IPS-NIHi7 (cell line): Measurements from ENCODE around the gene DNAJC3.
"Not testable (repeated sequence)": the region's sequence is repeated elsewhere in the genome, so short reads cannot be mapped to it uniquely, and the experiment has no call there.

Experiments used
- DNase-seq: peaks from one replicate; pipeline ENCODE4 v3.0.0; 2012; ENCODE audit warnings: mixed read lengths; ENCODE audit errors: extremely low spot score

The DNAJC3 gene

DNA sequence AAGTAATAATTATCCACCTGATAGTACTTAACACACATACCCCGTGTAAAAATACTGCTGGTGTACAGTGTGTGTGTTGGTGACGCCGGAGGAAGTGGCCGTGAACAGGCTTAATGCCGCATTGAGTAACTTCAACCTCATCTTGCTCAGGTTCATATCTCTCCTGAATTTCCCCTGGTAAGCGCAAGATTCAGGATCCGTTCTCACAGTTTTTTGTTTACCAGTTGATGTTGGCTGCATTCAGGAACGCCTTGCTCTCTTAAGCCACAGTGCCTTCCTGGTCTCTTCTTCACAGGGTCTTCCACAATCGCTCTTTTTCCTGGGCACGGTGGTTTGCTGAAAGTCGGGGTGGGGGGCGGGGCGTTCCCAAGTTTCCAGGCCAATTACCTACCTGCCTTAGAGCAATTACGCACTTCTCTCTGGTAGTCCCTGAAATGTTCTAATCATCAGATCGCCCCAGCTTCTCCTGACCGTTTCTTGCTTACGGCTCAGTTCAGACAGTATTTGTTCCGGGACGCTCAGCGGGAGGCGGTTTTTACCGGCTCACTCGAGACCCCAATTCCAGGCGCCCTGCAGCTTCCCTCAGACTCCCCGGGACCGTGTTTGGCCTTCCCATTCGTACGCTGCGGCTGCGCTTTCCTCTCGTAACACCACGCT, 706 bp upstream of the DNAJC3 start:
- peak; percentile 22 for DNase-seq

DNA sequence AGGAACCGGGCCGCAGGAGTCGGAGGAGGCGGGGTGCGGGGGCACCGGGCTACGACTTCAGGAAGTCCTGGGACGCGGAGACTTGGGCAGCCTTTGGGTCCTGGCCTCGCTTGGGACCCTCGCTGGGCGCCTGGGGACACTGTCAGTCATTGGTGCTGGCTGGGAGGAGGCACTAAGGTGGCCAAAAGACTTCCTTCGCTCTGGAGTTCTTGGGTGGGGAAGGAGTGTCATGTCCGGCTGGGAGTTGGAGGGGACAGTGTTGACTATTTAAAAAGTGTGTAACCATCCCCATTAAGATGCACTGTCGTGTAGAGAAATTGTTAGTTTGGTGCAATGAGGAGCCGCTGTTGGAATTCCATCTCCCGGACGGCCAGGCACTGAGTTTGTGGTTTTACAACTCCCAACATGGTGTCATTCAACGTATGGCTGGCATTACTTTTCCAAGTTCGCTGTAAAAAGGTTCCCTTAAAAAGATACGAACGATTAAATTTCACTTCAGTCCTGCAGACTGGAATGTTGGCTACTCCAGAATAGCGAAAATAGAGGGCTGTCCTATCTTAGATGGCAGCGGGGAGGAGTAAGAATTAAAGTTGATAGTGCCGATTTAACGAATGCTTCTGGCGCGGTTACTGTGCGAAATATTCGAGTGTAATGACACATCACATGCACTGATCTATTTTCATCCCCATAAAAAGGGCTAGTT, 776 bp downstream of the DNAJC3 start:
- no peak for DNase-seq

DNA sequence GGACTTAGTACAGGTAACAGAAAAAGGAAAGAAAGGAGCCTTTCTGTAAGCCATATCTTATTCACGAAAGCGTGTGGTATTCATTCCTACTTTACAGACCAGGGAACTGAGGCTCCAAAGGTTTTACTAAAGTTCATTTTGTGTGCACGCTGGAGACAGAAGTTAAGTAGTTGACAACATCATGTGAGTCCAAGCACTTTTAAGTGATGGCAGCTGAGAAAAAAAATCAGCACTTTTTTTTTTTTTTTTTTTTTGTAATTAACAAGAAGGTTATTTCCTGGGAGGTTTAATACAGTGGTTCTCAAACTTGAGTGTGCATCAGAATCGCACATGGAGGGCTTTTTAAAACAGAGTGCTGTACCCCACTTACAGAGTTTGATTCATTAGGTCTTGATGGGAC, 2.0 kb downstream of the DNAJC3 start:
- DNase-seq: no peak

DNA sequence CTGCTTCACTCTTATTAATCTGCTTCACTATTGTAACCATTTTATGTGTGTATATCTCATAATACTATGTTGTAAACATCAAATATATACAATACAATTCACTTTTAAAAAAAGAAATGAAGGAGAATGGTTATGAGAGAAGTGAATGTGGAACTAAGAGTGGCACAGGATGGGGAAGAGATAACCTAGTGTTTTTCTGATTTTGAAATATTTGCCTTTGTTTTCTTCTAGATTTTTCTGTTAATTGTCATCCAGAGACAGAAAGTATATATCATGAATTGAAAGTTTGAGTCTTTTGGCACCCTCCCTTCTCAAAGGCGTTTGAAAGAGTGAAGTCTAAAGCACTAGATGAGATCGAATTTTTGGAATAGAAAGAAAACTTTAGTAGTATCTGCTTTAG, 2.8 kb downstream of the DNAJC3 start:
- no peak for DNase-seq

DNA sequence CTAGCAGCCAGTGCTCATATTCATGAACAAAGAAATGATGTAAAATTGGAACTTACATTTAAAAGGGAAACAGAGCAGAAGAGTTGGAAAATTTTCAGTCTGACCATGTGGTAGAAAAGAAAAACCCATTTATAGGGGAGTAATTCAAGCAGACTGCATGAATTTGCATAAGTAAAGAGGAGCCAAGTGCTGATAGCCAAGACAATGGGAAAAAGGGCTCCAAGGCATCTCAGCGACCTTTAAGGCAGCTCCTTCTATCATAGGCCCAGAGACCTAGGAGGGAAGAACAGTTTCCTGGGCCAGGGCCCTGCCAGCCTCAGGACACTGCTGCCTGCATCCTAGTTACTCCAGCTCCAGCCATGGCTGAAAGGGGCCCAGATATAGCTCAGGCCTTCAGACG, 7.5 kb downstream of the DNAJC3 start:
- no peak for DNase-seq

DNA sequence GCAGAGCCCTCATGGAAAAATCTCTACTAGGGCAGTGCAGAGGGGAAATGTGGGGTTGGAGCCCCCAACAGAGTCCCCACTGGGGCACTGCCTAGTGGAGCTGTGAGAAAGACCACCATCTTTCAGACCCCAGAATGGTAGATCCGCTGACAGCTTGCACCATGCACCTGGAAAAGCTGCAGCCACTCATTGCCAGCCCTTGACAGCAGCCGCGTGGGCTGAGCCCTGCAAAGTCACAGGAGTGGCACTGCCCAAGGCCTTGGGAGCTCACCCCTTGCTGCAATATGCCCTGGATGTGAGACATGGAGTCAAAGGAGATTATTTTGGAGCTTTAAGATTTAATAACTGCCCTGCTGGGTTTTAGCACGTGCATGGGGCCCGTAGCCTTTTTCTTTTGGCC, 8.0 kb downstream of the DNAJC3 start:
- not testable (repeated sequence) for DNase-seq

DNA sequence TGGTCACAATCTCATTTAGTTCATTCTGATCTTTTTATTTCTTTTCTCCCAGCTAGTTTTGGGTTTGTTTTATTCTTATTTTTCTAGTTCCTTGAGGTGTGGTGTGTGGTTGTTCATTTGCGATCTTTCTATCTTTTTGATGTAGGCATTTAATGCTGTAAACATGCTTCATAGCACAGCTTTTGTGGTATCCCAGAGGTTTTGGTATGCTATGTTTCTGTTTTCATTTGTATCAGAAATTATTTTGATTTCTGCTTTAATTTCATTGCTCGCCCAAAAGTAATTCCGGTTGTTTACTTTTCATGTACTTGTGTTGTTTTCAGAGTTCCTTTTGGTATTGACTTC, 12.6 kb downstream of the DNAJC3 start:
- DNase-seq: no peak

DNA sequence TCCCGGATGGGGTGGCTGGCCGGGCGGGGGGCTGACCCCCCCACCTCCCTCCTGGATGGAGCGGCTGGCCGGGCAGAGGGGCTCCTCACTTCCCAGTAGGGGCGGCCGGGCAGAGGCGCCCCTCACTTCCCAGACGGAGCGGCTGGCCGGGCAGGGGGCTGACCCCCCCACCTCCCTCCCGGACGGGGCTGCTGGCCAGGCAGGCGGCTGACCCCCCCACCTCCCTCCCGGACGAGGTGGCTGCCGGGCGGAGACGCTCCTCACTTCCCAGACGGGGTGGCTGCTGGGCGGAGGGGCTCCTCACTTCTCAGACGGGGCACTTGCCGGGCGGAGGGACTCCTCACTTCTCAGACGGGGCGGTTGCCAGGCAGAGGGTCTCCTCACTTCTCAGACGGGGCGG, 14.0 kb downstream of the DNAJC3 start:
- not testable (repeated sequence) for DNase-seq

DNA sequence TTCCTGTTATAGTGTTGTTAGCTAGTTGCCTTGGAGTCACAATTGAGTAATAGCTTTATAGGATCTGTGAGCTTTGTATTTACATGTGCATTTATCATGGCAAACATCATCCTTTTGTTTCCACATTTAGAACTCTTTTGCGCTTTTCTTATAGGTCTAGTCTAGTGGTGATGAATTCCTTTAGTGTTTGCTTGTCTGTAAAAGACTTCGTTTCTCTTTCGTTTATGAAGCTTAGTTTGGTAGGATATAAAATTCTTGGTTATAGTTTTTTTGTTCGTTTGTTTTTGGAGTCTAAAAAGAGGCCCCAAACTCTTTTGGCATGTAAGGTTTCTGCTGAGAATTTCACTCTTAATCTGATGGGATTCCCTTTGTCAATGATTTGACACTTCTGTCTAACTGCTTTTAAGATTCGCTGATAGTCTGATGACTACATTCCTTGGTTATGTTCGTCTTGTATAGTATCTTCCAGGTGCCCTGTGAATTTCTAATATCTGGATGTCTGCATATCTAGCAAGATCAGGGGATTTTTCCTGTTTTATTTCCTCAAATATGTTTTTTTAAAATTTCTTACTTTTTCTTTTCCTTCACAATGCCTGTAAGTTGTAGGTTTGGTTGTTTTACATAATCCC, 20.2 kb downstream of the DNAJC3 start:
- no peak for DNase-seq

DNA sequence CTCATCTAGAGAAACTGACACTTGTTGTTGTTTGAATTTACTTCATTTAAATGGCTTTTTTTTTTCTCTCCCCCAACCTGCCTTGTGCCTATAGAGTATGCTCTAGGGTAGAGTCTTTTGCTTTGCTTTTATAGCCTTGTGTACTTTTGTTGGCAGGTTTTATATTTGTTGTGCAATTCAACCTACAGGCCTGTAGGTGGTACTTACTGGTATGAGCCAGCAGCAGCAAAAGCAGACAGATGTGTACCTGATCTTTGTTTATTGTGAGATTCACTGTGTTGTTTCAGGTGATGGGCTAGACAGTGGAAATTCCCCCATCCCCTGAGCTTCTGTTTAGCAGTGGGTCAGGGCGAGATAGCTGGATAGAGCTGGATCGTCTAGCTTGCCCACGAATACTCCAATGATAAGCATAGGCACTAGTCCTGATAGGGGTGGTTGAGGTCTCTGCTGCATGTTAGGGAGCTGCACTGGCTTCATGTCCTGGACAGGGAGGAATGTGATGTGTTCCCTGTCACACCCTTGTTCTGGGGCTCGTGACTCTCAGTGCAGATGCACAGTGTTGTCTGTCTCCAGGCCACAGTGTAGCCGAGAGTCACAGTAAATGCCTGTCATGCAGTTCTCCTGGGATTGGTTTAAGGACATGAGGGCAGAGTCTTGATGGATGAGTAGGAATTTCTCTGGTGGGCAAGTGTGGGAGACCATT, 21.3 kb downstream of the DNAJC3 start:
- DNase-seq: peak; percentile 23

DNA sequence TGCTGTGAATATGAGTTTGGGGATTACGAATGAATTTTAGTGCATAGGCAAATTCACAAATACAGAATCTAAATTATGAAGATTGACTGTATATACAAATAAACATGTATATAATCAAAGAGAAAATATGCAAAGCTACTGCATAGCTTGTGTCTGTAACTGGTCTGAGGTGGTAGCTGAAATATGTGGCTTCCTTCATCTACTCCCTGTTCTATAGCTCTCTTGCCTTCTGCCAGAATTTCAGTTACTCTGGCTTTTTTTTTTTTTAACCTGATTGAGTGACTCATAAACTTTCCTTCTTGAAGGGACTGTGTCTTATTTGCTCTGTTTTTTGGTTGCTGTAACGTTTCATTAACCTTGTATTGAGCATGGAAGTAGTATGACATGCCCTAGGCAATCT, 26.6 kb downstream of the DNAJC3 start:
- no peak for DNase-seq

DNA sequence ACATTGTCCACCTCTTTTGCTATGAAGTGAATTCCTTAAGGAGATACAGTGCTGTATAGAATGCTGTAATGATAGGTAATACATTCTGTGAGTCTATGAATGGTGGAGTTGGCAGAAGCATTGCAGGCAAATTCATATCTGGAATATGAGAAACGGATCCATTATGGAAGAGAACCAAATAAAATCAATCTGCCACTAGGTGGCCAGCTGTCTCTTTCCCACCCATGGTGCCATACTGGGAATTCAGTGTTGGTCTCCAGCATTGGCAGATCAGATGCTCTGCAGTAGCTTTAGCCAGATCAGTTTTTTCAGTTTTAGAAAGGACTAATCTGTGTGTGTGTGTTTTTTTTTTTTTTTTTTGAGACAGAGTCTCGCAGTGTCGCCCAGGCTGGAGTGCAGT, 27.6 kb downstream of the DNAJC3 start:
- peak; percentile 38 for DNase-seq

DNA sequence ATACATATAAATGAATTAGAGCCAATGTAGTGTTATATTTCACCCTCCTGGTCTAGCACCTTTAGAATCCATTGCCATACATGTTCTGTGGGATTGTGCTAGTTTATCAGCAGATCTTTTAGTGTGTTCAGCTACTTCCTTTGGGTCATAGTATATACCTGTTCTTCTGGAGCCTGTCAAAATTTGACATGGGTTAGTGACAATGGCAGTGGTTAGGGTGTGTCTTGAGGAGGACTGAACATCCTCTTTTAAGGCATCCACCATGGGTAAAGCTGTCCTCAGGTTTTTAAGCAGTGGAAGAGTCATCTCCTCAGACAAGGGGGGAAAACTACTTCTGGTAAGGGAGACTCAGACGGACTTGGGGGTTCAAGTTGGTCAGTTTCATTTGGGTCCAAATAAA, 29.4 kb downstream of the DNAJC3 start:
- DNase-seq: no peak

DNA sequence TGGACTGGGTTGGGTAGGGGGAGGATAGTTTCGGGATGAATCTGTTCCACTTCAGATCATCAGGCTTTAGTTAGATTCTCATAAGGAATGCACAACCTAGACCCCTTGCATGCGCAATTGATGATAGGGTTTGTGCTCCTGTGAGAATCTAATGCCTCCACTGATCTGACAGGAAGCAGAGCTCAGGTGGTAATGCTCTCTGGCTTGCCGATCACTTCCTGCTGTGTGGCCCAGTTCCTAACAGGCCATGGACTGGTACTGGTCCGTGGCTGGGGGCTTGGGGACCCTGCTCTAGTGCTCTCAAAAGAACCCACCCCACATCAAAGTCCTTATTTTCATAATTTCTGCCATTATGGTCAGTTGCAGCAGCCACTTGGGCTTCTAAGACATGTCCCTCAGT, 30.1 kb downstream of the DNAJC3 start:
- no peak for DNase-seq

DNA sequence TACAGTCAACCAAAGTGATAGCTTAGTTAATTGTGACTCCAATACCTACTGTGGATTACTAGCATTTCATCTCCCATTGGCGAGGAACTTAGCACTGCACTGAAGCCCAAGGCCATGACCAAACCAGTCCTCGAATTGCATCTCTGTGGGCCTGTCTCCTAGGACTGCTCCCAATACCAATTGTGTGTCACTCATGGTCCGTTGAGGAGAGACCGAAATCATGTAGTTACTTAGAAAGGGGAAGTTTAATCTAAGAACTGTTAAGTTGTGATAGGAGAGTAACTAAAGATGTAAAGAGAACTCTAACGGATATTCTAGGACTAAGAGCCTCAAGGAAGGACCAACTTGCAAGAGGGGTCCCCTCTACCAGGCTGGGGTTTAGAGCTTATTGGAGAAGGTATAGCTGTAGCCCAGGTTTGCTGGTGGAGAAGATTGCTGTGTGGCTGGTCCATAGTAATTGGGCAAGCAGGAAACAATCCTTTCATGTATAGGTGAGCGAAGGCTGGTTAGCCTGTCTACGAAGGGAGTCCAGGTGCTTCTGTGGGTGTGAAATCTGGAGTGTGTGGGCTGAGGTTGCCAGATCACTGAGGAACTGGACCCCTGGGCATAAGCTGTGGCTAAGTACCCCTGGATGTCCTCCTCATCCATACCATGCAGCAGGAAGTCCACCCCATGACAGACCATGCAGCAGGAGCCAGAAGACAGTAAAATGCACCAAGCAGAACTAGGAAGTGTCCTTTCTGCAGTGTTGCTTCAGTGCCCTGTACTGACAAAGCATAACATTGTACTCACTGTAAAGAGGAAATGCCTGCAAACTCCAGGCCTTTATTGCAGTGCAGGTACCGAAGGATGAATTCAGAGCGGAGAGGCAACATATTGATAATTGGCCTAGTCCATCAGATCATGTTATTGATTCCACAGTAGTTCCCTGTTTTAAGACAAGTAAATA, 30.8 kb downstream of the DNAJC3 start:
- no peak for DNase-seq

DNA sequence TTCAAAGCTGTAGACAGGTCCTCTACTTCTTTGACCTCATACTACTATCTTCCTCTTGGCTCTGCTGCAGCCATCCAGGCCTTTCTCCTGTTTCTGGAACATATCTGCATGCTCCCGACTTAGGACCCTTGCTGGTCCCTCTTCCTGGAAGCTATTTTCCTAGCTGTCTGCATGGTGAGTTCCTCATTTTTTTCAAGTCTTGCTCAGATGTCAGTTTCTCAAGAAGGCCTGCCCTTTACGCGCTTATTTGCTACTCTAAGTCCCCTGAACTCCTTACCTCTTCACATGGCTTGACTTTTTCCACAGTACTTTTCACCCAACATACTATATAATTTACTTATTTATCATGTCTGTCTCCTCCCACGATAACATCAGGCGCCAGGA, 31.4 kb downstream of the DNAJC3 start:
- DNase-seq: no peak

DNA sequence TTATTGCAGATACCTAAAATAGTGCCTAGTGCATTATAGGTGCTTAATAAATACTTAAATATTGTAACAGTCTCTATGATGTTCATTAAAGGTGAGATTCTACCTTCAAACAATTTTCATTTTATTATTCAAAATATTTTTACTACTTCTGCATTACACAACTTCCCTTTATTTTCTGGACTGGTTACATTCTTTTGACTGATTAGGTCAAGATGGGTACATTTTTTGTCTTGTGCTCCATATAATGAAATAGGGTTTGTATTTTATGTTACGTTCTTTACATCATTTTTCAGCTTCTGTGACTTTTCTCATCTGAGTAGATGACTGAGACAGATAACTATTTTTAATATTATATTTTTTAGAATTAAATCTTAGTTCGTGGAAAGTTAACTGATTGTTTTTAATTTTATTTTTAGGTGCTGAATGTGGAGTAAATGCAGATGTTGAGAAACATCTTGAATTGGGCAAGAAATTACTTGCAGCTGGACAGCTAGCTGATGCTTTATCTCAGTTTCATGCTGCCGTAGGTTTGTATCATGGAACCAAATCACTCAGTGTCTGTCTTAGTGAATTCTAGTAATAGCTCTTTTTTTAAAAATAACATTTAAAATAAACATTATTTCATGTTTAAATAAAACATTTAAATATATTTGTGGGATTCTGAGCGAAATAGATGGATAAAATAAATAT, 32.0 kb downstream of the DNAJC3 start:
- DNase-seq: no peak

DNA sequence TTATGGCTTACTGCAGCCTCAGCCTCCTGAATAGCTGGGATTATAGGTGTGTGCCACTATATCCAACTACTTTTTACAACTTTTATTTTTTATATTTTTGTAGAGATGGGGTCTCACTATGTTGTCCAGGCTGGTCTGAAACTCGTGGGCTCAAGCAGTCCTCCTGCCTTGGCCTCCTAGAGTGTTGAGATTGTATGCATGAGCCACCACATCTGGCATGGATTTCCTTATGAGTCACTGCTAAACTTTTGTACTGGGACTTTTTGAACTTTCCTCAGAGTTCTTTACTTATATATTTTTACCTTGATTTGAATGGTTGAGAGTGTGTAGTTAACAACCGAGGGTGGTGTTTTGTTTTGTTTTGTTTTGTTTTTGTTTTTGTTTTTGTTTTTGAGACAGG, 33.4 kb downstream of the DNAJC3 start:
- DNase-seq: no peak

DNA sequence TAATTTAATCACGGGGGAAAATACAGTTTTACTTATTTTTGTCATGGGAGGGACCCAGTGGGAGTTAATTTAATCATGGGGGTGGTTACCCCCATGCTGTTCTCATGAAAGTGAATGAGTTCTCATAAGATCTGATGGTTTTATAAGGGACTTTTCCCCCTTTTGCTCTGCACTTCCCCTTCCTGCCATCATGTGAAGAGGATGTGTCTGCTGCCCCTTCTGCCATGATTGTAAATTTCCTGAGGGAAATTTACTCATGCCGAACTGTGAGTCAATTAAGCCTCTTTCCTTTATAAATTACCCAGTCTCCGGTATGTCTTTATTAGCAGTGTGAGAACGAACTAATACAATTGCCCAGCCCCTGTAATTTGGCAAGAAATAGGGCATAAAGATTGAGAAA, 35.9 kb downstream of the DNAJC3 start:
- DNase-seq: not testable (repeated sequence)

DNA sequence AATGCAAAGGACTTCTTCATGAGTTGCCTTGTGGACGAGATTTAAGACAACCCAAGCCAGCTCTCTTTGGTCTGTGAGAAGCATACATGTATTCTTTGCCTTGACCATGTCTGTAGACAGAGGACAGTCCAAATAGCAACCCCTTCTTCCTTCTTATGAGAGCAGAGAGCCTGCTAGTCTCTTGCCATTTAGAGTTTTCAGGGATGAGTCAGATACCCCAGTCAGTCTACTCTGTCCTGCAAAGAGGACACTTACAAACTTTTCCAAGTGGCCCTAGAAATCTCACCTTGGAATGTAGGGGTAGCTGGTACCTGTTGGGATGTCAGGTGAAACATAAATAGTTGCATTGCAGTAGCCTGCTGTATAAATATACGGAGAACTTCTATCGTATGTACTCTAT, 36.7 kb downstream of the DNAJC3 start:
- DNase-seq: no peak
